Mucosa of stomach (tissue), 1 donor: ENCODE measurements around the gene TIMM23.

ENCODE experiments used
- H3K27me3 ChIP-seq: one replicate; pipeline ENCODE4 v1.7.0; 2013; ENCODE audit warnings: mild to moderate bottlenecking, low read length; ENCODE audit not compliant: control insufficient read depth, insufficient read depth
- H3K36me3 ChIP-seq: one replicate; pipeline ENCODE4 v1.7.0; 2013; ENCODE audit warnings: low read length; ENCODE audit not compliant: control insufficient read depth, insufficient read depth
- H3K4me1 ChIP-seq: one replicate; pipeline ENCODE4 v1.7.0; 2013; ENCODE audit warnings: mild to moderate bottlenecking, low read length; ENCODE audit not compliant: control insufficient read depth, insufficient read depth
- H3K4me3 ChIP-seq: one replicate; pipeline ENCODE4 v1.7.0; 2013; ENCODE audit warnings: low read length
- H3K9ac ChIP-seq: one replicate; pipeline ENCODE4 v1.7.0; 2013; ENCODE audit warnings: mild to moderate bottlenecking, low read length, moderate library complexity
- H3K9me3 ChIP-seq: one replicate; pipeline ENCODE4 v1.7.0; 2013; ENCODE audit warnings: mild to moderate bottlenecking, low read length, moderate library complexity; ENCODE audit not compliant: control insufficient read depth
- donor health status: Pancreatic carcinoma.

TIMM23 gene

GRCh38 chr10:46016811-46017210 lies 44.5 kb downstream of the TIMM23 start:
- Histone ChIP-seq H3K27me3 (no peaks in the 10 kb centered on the region), H3K9ac (no peak overlapping the region), H3K36me3 (peaks cover 7% of the 10 kb centered on the region), H3K4me1 (peaks cover 38% of the 10 kb centered on the region), H3K9me3 (no peaks in the 10 kb centered on the region), H3K4me3 (no peak overlapping the region)

GRCh38 chr10:46017733-46018132 lies 45.4 kb downstream of the TIMM23 start:
- no peaks in the 10 kb centered on the region for H3K27me3 ChIP-seq
- H3K4me1 ChIP-seq: peaks cover 32% of the 10 kb centered on the region
- H3K36me3 ChIP-seq: peaks cover 6% of the 10 kb centered on the region
- no peak overlapping the region for H3K4me3 ChIP-seq
- no peak overlapping the region for H3K9ac ChIP-seq
- no peaks in the 10 kb centered on the region for H3K9me3 ChIP-seq

GRCh38 chr10:46018453-46019176 lies 46.3 kb downstream of the TIMM23 start:
- no peak overlapping the region for H3K9ac ChIP-seq
- H3K36me3 ChIP-seq: peaks cover 3% of the 10 kb centered on the region
- no peaks in the 10 kb centered on the region for H3K9me3 ChIP-seq
- H3K4me1 ChIP-seq: peaks cover 32% of the 10 kb centered on the region
- no peak overlapping the region for H3K4me3 ChIP-seq
- H3K27me3 ChIP-seq: no peaks in the 10 kb centered on the region

- H3K9ac ChIP-seq: no peak overlapping the region
- peaks cover 3% of the 10 kb centered on the region for H3K36me3 ChIP-seq
- peaks cover 30% of the 10 kb centered on the region for H3K4me1 ChIP-seq
- H3K9me3 ChIP-seq: no peaks in the 10 kb centered on the region
- no peaks in the 10 kb centered on the region for H3K27me3 ChIP-seq
- H3K4me3 ChIP-seq: no peak overlapping the region
Observed at GRCh38 chr10:46019177-46019528, 46.9 kb downstream of the TIMM23 start.

GRCh38 chr10:46019569-46020343 lies 47.5 kb downstream of the TIMM23 start:
- H3K9me3 ChIP-seq: no peaks in the 10 kb centered on the region
- peaks cover 3% of the 10 kb centered on the region for H3K36me3 ChIP-seq
- peaks cover 24% of the 10 kb centered on the region for H3K4me1 ChIP-seq
- H3K4me3 ChIP-seq: no peak overlapping the region
- H3K9ac ChIP-seq: no peak overlapping the region
- no peaks in the 10 kb centered on the region for H3K27me3 ChIP-seq

GRCh38 chr10:46020344-46020657 lies 48.0 kb downstream of the TIMM23 start:
- H3K4me3 ChIP-seq: no peak overlapping the region
- H3K4me1 ChIP-seq: peaks cover 24% of the 10 kb centered on the region
- H3K27me3 ChIP-seq: no peaks in the 10 kb centered on the region
- no peaks in the 10 kb centered on the region for H3K9me3 ChIP-seq
- peaks cover 3% of the 10 kb centered on the region for H3K36me3 ChIP-seq
- H3K9ac ChIP-seq: no peak overlapping the region

GRCh38 chr10:46022978-46023702 lies 50.9 kb downstream of the TIMM23 start:
- peaks cover 52% of the 10 kb centered on the region for H3K4me1 ChIP-seq
- no peaks in the 10 kb centered on the region for H3K27me3 ChIP-seq
- no peaks in the 10 kb centered on the region for H3K9me3 ChIP-seq
- H3K36me3 ChIP-seq: no peaks in the 10 kb centered on the region
- peak overlapping the region; percentile 60 for H3K9ac ChIP-seq
- H3K4me3 ChIP-seq: no peak overlapping the region

GRCh38 chr10:46024948-46025347 lies 52.7 kb downstream of the TIMM23 start:
- H3K9ac ChIP-seq: no peak overlapping the region
- no peak overlapping the region for H3K4me3 ChIP-seq

GRCh38 chr10:46025406-46025805 lies 53.1 kb downstream of the TIMM23 start:
- Histone ChIP-seq H3K27me3 (no peaks in the 10 kb centered on the region), H3K9me3 (no peaks in the 10 kb centered on the region), H3K4me1 (peaks cover 32% of the 10 kb centered on the region), H3K9ac (no peak overlapping the region), H3K4me3 (no peak overlapping the region), H3K36me3 (no peaks in the 10 kb centered on the region)

More at GRCh38 chr10:46024948-46025347, 52.7 kb downstream of the TIMM23 start:
- peaks cover 36% of the 10 kb centered on the region for H3K4me1 ChIP-seq
- no peaks in the 10 kb centered on the region for H3K9me3 ChIP-seq
- H3K36me3 ChIP-seq: no peaks in the 10 kb centered on the region
- H3K27me3 ChIP-seq: no peaks in the 10 kb centered on the region

GRCh38 chr10:46026106-46026505 lies 53.8 kb downstream of the TIMM23 start:
- no peaks in the 10 kb centered on the region for H3K36me3 ChIP-seq
- H3K9me3 ChIP-seq: no peaks in the 10 kb centered on the region
- no peak overlapping the region for H3K4me3 ChIP-seq
- H3K9ac ChIP-seq: no peak overlapping the region
- H3K27me3 ChIP-seq: no peaks in the 10 kb centered on the region
- H3K4me1 ChIP-seq: peaks cover 37% of the 10 kb centered on the region

GRCh38 chr10:46028584-46029460 lies 56.5 kb downstream of the TIMM23 start:
- Histone ChIP-seq H3K36me3 (no peaks in the 10 kb centered on the region), H3K4me1 (peaks cover 51% of the 10 kb centered on the region), H3K4me3 (peak overlapping the region; percentile 95), H3K9ac (peak overlapping the region; percentile 94), H3K27me3 (no peaks in the 10 kb centered on the region), H3K9me3 (no peaks in the 10 kb centered on the region)
